HG02970 (cell line): ENCODE measurements around the gene GPR35.
"Not testable (repeated sequence)": the region's sequence is repeated elsewhere in the genome, so short reads cannot be mapped to it uniquely, and the experiment has no call there.

Experiments used
- ATAC-seq: cut with Tn5 transposase; IDR thresholded peaks from one replicate; pipeline ENCODE4 v1.9.1; 2021; ENCODE audit warnings: mild to moderate bottlenecking, moderate library complexity, moderate number of reproducible peaks; ENCODE audit not compliant: unreplicated experiment, low FRiP score

The GPR35 gene

GRCh38 chr2:240601061-240601830 lies 24.0 kb upstream of the GPR35 start:
- ATAC-seq: no peak

- no peak for ATAC-seq
Observed at GRCh38 chr2:240601831-240602160, 23.5 kb upstream of the GPR35 start.

- ATAC-seq: no peak
Observed at GRCh38 chr2:240602266-240603050, 22.8 kb upstream of the GPR35 start.

GRCh38 chr2:240603081-240603835 lies 22.0 kb upstream of the GPR35 start:
- no peak for ATAC-seq

- ATAC-seq: no peak
Observed at GRCh38 chr2:240603846-240604245, 21.4 kb upstream of the GPR35 start.

- ATAC-seq: no peak
Observed at GRCh38 chr2:240604291-240604938, 20.9 kb upstream of the GPR35 start.

GRCh38 chr2:240604939-240605716 lies 20.2 kb upstream of the GPR35 start:
- ATAC-seq: no peak

- no peak for ATAC-seq
Observed at GRCh38 chr2:240605867-240606743, 19.2 kb upstream of the GPR35 start.

GRCh38 chr2:240611601-240612210 lies 13.6 kb upstream of the GPR35 start:
- ATAC-seq: no peak

GRCh38 chr2:240613781-240614180 lies 11.5 kb upstream of the GPR35 start:
- ATAC-seq: no peak

- ATAC-seq: no peak
Observed at GRCh38 chr2:240614391-240614790, 10.9 kb upstream of the GPR35 start.

- no peak for ATAC-seq
Observed at GRCh38 chr2:240615396-240615795, 9.9 kb upstream of the GPR35 start.

GRCh38 chr2:240615820-240616547 lies 9.3 kb upstream of the GPR35 start:
- ATAC-seq: no peak

GRCh38 chr2:240616860-240617666 lies 8.2 kb upstream of the GPR35 start:
- ATAC-seq: not testable (repeated sequence)

- no peak for ATAC-seq
Observed at GRCh38 chr2:240618776-240619175, 6.5 kb upstream of the GPR35 start.

GRCh38 chr2:240619506-240620148 lies 5.7 kb upstream of the GPR35 start:
- ATAC-seq: no peak
